HG03159 (cell line): ENCODE data around the gene ZBTB7A.
"Not testable (repeated sequence)": the region's sequence is repeated elsewhere in the genome, so short reads cannot be mapped to it uniquely, and the experiment has no call there.

Experiments used
- ATAC-seq: cut with Tn5 transposase; IDR thresholded peaks from one replicate; pipeline ENCODE4 v1.9.1; 2021; ENCODE audit warnings: mild to moderate bottlenecking, moderate library complexity; ENCODE audit not compliant: unreplicated experiment

The ZBTB7A gene

DNA sequence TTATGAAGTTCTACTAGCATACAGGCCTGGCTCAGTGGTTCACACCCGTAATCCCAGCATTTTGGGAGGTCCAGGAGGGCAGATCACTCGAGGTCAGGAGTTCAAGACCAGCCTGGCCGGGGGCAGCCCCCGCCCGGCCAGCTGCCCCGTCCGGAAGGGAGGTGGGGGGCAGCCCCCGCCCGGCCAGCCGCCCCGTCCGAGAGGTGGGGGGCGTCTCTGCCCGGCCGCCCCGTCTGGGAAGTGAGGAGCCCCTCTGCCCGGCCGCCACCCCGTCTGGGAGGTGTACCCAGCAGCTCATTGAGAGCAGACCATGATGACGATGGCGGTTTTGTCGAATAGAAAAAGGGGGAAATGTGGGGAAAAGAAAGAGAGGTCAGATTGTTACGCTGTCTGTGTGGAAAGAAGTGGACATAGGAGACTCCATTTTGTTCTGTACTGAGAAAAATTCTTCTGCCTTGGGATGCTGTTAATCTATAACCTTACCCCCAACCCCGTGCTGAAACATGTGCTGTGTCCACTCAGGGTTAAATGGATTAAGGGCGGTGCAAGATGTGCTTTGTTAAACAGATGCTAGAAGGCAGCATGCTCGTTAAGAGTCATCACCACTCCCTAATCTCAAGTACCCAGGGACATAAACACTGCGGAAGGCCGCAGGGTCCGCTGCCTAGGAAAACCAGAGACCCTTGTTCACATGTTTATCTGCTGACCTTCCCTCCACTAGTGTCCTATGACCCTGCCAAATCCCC lies 67.9 kb downstream of the ZBTB7A start:
- ATAC-seq, result not testable (repeated sequence)

DNA sequence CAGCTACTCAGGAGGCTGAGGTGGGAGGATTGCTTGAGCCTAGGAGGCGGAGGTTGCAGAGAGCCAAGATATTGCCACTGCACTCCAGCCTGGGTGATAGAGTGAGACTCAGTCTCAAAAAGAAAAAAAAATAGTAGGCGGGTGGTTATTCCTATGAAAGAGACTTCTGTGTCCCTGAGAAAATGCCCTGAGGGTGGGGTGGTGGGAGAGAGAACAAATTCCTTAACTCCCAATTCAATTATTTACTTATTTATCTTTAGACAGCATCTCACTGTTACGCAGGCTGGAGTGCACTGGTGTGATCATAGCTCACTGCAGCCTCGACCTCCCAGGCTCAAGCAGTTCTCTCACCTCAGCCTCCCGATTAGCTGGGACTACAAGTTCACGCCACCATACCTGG lies 71.1 kb downstream of the ZBTB7A start:
- no peak for ATAC-seq
